ENCODE measurements around the gene SDHAF1. TPM values are rescaled to one million over a fixed set of nuclear protein-coding genes. Genes with fewer than 3 reads are reported as not detected.
A peak's percentile ranks its signal among the peaks of the same experiment; 100 is the strongest.

SDHAF1 gene
- polyA plus RNA-seq, 1 of the 3 experiments (the other 2 are of a cell fraction), result 25.3 TPM

DNA sequence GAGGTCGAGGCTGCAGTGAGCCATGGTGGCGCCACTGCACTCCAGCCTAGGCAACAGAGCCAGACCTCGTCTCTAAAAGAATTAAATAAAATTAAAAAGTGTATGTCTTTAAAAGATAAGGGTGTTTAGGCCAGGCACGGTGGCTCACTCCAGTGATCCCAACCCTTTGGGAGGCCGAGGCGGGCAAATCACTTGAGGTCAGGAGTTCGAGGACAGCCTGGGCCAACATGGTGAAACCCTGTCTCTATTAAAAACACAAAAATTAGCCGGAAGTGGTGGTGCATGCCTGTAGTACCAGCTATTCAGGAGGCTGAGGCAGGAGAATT lies 7.5 kb upstream of the SDHAF1 start:
- Histone ChIP-seq H3K27me3 (ENCODE audit: insufficient read depth) (peaks cover 7% of the 10 kb centered on the region; the same call in 1 of the 2 replicates), H3K9ac (no peak overlapping the region), H3K9me3 (no peaks in the 10 kb centered on the region), H3K4me2 (peak overlapping the region; percentile 78; the same call in 1 of the 2 replicates), H3K9me2 (no peaks in the 10 kb centered on the region), H3K79me2 (ENCODE audit: insufficient read depth) (no peaks in the 10 kb centered on the region), H3K36me3 (replicated peaks in 1 of 2; ENCODE audit: control insufficient read depth in 1 of 2, insufficient read depth in 2 of 2, low read length in 1 of 2) (no peaks in the 10 kb centered on the region), H3K27ac (ENCODE audit: low read depth in 2 of 2, low read length in 1 of 2) (no peak overlapping the region), H3K4me1 (ENCODE audit: control insufficient read depth in 1 of 2, insufficient read depth in 2 of 2, low read depth in 1 of 2, low read length in 1 of 2) (no peaks in the 10 kb centered on the region), H2AFZ (ENCODE audit: low read depth) (no peak overlapping the region), H3F3A (replicated peaks; ENCODE audit: insufficient read depth) (no peaks in the 10 kb centered on the region), H3K4me3 (ENCODE audit: low read depth in 2 of 2, low read length in 1 of 2) (peak overlapping the region; percentile 28 to 48; a peak in 2 of 4 replicates), H4K20me1 (ENCODE audit: insufficient read depth) (no peaks in the 10 kb centered on the region)
- POLR2A ChIA-PET, result no interaction called here
- 16% methylated on average over 8 of the region's 8 CpGs for WGBS (ENCODE audit: low lambda C conversion rate)
- CTCF ChIA-PET, result interaction anchor here (0.6 to 1.8 kb wide), 5 partner anchors 17 to 257 kb away, joined by 3 to 4 read pairs (median 3); no protein-coding TSS in a partner anchor
- TF ChIP-seq NRF1 (IDR thresholded peaks at IDR 0.05; ENCODE audit: low read depth, low read length) (no peak), SIN3A (IDR thresholded peaks at IDR 0.05; ENCODE audit: borderline replicate concordance, low read depth, low read length) (no peak), TEAD4 (IDR thresholded peaks at IDR 0.05; ENCODE audit: borderline replicate concordance, insufficient read depth) (no peak), RCOR1 (IDR thresholded peaks at IDR 0.05; ENCODE audit: low read length) (no peak), ELF1 (IDR thresholded peaks at IDR 0.05) (no peak), YY1 (IDR thresholded peaks at IDR 0.05; ENCODE audit: low read depth) (no peak), CHD2 (IDR thresholded peaks at IDR 0.05; ENCODE audit: low read length, partially characterized antibody) (no peak), RXRA (IDR thresholded peaks at IDR 0.05; ENCODE audit: borderline replicate concordance, low read depth) (no peak), RAD21 (IDR thresholded peaks at IDR 0.05; ENCODE audit: low read length) (no peak), GATA2 (CRISPR knock-in tag; IDR thresholded peaks at IDR 0.05) (no peak), FOSL2 (IDR thresholded peaks at IDR 0.05; ENCODE audit: borderline replicate concordance, low read depth) (no peak), RFX5 (IDR thresholded peaks at IDR 0.05; ENCODE audit: low read length) (no peak), FOXM1 (IDR thresholded peaks at IDR 0.05; ENCODE audit: low read depth) (no peak), EZH2phosphoT487 (IDR thresholded peaks at IDR 0.05; ENCODE audit: borderline replicate concordance, low read depth) (no peak)
- TF ChIP-seq, protein P1, sequence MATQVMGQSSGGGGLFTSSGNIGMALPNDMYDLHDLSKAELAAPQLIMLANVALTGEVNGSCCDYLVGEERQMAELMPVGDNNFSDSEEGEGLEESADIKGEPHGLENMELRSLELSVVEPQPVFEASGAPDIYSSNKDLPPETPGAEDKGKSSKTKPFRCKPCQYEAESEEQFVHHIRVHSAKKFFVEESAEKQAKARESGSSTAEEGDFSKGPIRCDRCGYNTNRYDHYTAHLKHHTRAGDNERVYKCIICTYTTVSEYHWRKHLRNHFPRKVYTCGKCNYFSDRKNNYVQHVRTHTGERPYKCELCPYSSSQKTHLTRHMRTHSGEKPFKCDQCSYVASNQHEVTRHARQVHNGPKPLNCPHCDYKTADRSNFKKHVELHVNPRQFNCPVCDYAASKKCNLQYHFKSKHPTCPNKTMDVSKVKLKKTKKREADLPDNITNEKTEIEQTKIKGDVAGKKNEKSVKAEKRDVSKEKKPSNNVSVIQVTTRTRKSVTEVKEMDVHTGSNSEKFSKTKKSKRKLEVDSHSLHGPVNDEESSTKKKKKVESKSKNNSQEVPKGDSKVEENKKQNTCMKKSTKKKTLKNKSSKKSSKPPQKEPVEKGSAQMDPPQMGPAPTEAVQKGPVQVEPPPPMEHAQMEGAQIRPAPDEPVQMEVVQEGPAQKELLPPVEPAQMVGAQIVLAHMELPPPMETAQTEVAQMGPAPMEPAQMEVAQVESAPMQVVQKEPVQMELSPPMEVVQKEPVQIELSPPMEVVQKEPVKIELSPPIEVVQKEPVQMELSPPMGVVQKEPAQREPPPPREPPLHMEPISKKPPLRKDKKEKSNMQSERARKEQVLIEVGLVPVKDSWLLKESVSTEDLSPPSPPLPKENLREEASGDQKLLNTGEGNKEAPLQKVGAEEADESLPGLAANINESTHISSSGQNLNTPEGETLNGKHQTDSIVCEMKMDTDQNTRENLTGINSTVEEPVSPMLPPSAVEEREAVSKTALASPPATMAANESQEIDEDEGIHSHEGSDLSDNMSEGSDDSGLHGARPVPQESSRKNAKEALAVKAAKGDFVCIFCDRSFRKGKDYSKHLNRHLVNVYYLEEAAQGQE (IDR thresholded peaks at IDR 0.05; ENCODE audit: low read depth, low read length), result no peak
- TF ChIP-seq, protein P2, sequence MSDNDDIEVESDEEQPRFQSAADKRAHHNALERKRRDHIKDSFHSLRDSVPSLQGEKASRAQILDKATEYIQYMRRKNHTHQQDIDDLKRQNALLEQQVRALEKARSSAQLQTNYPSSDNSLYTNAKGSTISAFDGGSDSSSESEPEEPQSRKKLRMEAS (IDR thresholded peaks at IDR 0.05; ENCODE audit: low read depth), result no peak
- no peak for DNase-seq

DNA sequence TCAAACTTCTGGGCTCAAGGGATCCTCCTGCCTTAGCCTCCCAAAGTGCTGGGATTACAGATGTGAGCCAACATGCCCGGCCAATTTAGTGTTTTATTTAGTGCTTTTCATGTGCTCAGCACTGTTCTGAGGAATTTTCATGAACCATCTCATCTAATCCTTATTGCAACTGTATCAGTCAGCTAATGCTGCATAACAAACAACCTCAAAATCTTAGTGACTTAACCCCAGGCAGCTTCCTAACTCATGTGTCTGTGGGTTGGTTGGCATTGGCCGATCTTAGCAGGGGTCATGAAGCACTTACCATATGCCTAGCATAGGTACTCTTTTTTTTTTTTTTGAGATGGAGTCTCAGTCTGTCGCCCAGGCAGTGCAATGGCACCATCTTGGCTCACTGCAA lies 6.2 kb upstream of the SDHAF1 start:
- Histone ChIP-seq H3K9me3 (no peaks in the 10 kb centered on the region), H3K27me3 (ENCODE audit: insufficient read depth) (peaks cover 7% of the 10 kb centered on the region; the same call in 1 of the 2 replicates), H3K36me3 (replicated peaks in 1 of 2; ENCODE audit: control insufficient read depth in 1 of 2, insufficient read depth in 2 of 2, low read length in 1 of 2) (no peaks in the 10 kb centered on the region), H3F3A (replicated peaks; ENCODE audit: insufficient read depth) (no peaks in the 10 kb centered on the region), H3K9ac (no peak overlapping the region), H3K79me2 (ENCODE audit: insufficient read depth) (no peaks in the 10 kb centered on the region), H2AFZ (ENCODE audit: low read depth) (no peak overlapping the region), H3K9me2 (no peaks in the 10 kb centered on the region), H3K4me2 (no peak overlapping the region), H4K20me1 (ENCODE audit: insufficient read depth) (no peaks in the 10 kb centered on the region), H3K4me3 (ENCODE audit: low read depth in 2 of 2, low read length in 1 of 2) (no peak overlapping the region), H3K27ac (ENCODE audit: low read depth in 2 of 2, low read length in 1 of 2) (no peak overlapping the region), H3K4me1 (ENCODE audit: control insufficient read depth in 1 of 2, insufficient read depth in 2 of 2, low read depth in 1 of 2, low read length in 1 of 2) (no peaks in the 10 kb centered on the region; a peak in 1 of 4 replicates)
- ChIA-PET POLR2A (no interaction called here), CTCF (no interaction called here)
- no peak for DNase-seq
- WGBS (ENCODE audit: low lambda C conversion rate), result 50% methylated on average over 3 of the region's 3 CpGs
- TF ChIP-seq, protein P3, sequence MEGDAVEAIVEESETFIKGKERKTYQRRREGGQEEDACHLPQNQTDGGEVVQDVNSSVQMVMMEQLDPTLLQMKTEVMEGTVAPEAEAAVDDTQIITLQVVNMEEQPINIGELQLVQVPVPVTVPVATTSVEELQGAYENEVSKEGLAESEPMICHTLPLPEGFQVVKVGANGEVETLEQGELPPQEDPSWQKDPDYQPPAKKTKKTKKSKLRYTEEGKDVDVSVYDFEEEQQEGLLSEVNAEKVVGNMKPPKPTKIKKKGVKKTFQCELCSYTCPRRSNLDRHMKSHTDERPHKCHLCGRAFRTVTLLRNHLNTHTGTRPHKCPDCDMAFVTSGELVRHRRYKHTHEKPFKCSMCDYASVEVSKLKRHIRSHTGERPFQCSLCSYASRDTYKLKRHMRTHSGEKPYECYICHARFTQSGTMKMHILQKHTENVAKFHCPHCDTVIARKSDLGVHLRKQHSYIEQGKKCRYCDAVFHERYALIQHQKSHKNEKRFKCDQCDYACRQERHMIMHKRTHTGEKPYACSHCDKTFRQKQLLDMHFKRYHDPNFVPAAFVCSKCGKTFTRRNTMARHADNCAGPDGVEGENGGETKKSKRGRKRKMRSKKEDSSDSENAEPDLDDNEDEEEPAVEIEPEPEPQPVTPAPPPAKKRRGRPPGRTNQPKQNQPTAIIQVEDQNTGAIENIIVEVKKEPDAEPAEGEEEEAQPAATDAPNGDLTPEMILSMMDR (IDR thresholded peaks at IDR 0.05), result no peak
- no peak for TF ChIP-seq YY1 (IDR thresholded peaks at IDR 0.05; ENCODE audit: low read depth)
- no peak for TF ChIP-seq FOXM1 (IDR thresholded peaks at IDR 0.05; ENCODE audit: low read depth)
- no peak for TF ChIP-seq CHD2 (IDR thresholded peaks at IDR 0.05; ENCODE audit: low read length, partially characterized antibody)
- no peak for TF ChIP-seq NFIC (IDR thresholded peaks at IDR 0.05; ENCODE audit: borderline replicate concordance)
- no peak for TF ChIP-seq SIN3A (IDR thresholded peaks at IDR 0.05; ENCODE audit: borderline replicate concordance, low read depth, low read length)
- no peak for TF ChIP-seq TCF12 (IDR thresholded peaks at IDR 0.05)
- no peak for TF ChIP-seq FOXJ3 (CRISPR knock-in tag; IDR thresholded peaks at IDR 0.05)
- TF ChIP-seq FOSL2 (IDR thresholded peaks at IDR 0.05; ENCODE audit: borderline replicate concordance, low read depth), result no peak
- TF ChIP-seq RFX5 (IDR thresholded peaks at IDR 0.05; ENCODE audit: low read length), result no peak
- TF ChIP-seq RCOR1 (IDR thresholded peaks at IDR 0.05; ENCODE audit: low read length), result no peak
